T-helper 2 cell (primary cell): ENCODE data around the gene MYO5B.

Source experiments
- DNase-seq, 5 experiments: peaks; one replicate each; pipeline versions ENCODE4 v3.0.0 to v3.0.0-alpha.2; 2012 to 2022

MYO5B gene

DNA sequence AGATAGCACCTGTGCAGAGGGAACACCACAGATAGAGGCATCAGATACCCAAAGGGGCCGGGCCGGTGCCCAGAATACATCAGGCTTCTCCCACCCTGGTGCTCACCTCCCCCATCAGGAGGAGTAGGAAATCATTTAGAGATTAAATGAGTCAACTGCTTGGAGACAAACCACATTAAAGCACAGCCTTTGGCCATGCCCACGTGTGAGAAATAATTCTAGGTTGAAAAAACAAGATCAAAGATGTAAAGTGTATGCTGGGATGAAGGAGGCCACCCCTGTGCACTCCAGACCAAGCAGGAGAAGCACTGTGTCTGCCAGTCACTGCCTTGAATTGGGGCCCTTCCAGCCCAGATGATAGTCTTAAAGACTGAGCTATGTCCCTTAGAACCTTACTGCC lies 228.9 kb downstream of the MYO5B start:
- no peak for DNase-seq

DNA sequence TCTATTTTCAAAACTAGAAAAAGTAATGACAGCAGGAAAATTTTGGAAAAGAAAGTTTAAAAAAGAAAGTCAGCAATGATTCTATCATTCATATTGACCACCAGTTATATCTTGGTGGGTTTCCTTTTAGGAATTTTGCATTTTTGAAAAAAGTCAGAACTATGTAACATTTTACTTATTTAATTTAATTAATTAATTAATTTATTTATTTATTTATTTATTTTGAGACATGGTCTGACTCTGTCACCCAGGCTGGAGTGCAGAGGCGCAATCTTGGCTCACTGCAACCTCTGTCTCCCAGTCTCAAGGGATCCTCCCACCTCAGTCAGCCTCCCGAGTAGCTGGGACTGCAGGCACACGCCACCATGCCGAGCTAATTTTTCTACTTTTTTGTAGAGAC lies 231.7 kb downstream of the MYO5B start:
- DNase-seq, result no peak

DNA sequence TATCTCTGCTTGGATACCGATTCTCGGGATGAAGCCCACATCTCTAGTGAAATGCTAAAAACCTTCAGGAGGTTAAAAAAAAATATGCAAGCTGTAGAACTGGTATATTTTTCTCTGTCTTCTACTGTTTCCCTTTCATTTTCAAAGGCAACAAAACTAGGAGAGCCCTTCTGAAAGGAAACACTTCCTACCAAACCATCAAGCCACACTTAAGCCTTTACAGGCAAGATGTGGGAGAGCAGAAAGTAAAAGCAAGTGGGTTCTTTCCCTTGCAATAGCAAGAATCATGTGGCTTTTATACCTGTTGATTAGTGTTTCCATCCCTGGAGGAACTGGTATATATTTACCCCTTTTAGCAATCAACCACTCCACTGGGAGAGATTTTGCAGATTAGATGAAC lies 233.7 kb downstream of the MYO5B start:
- no peak for DNase-seq

DNA sequence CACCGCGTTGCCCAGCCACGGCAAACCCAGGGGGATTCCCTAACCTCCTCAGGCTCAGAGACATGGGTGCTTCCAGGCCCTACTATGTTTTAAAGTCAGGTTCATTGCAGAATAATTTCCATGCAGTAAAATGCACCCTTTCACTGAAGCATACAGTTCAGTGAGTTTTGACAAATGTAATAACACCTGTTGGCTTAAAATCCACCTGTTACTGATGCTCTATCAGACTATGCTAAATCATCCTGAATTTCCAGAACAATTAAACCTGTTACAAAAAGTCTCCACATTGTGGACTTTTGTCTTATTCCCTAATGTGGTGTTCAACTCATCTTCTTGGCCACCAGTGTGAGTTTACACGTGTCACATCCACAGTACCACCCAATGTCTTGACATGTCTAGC lies 234.6 kb downstream of the MYO5B start:
- DNase-seq, result no peak

DNA sequence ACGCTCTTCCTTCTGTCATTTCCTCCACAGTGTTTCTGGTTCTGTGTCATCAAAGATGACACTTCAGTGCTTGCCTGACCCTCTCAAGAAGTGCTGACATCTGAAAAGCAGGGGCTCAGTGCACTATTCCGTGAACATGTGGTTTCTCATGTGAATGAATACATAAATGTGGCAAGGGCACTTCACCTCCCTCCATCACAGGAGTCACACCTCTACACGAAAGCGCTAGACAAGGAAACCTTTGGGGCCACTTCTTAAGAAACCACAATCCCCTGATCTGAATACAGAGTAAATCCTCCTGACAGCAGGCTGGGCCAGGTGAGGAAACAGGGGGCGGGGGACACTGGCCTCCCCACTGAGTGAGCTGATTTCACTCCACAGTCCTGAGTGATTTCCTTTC lies 235.8 kb downstream of the MYO5B start:
- DNase-seq, result peak in 2 of 5 experiments; percentile 21 to 63

DNA sequence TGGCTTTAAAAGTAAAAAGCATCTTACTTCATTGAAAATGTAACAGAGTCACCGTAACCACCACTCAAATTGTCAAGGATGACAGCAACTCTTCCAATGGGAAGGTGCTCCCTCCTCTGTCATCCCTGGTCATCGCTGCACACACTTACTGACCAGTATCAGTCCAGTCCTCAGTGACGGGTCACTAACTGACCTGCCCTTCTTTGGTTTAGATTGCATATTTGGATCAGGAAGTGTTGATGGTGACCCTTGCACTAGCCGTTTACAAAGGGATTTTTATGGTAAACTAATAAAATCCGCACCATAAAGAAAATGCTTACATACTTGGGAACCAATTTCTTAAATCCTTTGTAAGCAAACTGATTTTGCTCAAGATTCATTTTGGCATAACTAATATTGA lies 239.7 kb downstream of the MYO5B start:
- DNase-seq, result no peak

DNA sequence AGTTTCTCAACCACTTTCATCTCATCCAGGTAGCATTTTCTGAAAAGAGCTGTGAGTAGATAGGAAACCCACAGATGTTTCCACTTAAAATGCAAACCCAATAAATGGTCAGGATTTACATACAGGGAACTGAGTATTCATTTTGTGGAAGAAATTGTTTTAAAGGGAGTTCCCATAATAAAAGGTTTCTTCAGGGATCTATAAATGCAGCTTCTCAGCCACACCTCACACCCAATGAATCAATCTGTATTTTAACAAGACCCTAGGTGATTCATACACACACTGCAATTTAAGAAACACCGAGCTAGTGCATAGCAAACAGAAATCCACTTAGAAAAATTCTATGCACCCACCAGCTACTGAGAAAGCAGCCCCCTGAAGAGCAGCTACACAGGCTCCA lies 241.6 kb downstream of the MYO5B start:
- DNase-seq, result no peak

DNA sequence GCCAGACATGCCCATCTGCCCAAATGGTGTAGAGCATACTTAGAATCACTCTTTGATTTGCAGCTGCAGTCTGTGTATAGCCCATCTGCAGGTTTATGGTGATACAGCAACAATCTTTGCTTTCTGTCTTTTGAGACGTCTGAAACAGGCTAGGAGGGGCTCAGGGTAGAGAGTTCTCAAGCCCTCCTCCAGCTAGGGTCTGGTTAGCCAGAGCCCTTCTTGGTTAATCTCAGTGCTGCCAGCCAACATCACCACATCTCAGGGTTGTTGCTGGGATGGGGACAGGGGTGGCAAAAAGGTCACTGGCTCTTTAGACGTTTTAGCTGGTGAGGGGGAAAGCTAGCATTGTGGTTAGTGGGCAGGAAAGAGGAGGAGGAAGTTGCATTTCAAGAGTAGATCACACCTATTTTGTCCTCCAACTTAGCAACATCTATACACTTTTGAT lies 245.0 kb downstream of the MYO5B start:
- peak in 2 of 5 experiments; percentile 26 to 43 for DNase-seq

DNA sequence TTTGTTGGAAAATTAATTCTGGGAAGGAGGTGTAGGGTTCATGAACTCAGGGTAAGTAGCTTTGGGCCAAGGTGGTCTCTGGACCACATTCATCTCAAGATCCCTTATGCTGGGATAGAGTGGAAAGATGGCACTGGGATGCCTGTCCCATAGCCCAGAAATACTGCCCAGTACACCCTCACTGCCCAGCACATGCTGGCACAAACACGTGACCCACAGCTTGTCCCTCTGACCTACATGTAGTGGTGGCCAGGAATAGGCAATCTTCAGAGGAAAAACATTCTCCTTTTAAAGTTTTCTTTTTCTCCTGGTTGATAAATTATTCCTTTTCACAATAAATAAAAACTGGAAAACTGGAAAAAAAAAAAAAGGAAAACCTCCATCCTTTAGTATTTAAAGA lies 246.0 kb downstream of the MYO5B start:
- no peak for DNase-seq

DNA sequence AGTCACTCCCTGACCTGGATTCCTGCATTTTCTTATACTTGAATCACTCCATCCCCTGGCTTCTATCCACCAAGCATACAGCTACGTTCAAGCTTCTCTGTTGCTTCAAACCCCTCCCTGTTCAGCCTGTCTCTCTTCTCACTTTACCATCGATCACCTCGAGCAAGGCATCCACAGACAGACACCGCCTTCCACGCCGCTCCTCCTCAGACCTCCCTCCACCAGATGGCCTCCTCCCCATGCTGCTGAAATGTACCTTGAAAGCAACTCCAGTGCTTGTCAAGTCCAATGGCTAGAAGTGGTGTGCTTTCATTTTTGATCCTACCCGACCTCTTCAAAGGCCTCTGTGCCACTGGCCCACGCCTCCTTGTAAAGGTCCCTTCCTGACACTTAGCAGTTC lies 250.3 kb downstream of the MYO5B start:
- DNase-seq, result no peak

DNA sequence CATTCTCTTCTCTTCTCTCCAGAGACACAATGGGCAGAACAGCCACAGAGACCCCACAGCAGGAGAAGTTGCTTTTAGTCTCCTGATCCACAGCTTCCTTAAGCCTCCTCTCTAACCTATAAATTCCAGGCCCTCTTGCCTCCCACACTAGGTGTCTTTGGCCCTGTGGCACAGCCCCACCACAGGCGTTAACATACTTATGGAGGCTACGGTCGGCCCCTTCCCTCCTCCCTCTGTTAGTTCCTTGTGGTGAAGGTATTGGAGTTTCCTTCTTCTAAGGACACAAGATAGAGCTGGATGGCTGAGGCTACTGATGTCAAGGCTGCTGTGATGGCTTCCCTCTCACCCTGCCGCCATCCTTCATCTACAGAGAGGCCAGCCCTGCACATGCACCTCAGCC lies 258.1 kb downstream of the MYO5B start:
- DNase-seq, result no peak

DNA sequence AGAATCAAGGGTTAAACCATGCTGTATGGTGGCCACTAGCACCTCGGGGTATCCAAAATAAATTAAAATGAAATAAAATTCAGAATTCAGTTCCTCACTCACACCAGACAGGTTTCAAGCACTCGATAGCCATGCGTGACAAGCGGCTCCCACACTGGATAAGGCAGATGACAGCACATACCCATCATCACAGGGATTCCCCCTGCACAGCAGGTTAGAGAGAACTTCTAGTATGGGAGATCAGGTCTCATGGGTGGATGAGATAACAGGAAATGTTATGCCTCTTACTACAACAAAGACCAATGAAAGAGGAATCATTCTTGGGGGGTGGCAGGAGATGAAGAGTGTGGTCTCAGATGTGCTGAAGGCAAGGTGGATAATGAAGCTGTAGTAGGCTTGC lies 259.7 kb downstream of the MYO5B start:
- DNase-seq, result no peak

DNA sequence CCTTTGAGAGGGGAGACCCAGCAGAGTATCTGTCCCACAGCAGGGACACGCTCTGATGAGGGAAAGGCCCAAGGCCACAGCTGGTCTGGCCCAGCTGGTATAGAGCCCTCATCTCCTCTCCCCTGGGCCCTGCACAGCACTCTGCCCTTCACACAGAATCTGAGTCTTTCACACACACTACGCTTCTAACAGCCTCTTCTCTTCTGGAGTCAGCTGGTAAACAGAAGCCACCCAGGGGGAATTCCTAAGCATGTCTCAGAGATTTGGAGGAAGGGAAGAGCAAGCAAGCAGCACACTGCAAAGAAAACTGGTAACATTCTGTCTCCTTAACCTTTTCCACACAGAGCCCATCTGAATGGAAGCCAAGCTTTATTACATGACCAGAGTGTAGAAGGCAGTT lies 260.5 kb downstream of the MYO5B start:
- no peak for DNase-seq

DNA sequence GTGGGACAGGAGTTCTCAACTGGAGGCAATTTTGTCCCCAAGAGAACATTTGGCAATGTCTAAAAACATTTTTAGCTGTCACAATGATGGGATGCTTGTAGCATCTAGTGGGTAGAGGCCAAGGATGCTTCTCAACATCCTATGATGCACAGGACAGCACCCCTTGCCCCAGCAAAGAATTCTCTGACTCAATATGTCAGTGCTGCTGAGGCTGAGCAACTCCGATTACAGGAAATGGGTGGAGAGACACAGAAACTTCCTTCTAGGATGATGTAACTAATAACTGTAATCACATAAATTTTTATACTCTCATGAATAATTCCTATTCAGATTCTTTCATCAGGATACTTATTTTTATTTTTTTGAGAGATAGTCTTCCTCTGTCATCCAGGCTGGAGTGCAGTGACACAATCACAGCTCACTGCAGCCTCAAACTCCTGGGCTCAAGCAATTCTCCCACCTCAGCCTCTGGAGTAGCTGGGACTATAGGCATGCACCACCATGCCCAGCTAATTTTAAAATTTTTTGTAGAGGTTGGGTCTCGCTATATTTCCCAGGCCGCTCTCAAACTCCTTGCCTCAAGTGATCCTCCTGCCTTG lies 261.3 kb downstream of the MYO5B start:
- DNase-seq, result no peak

DNA sequence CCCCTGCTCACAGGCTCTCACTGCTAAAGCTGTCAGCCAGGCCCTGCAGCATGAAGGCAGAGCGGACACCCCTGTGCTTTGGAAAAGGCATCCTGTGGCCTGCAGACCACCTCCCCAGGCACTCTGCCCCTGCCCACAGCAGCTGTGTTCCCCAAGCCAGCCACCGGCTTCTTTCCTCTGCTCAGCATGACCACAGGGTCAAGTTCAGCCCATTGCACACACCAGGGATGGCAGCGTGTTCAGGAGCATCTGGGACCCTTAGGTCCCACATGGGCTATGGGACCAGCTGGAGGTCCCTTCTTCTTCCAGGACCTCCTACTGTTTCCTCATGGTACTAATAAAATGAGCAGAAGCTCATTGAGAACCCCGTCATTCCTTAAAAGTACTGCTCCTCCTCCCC lies 263.2 kb downstream of the MYO5B start:
- no peak for DNase-seq

DNA sequence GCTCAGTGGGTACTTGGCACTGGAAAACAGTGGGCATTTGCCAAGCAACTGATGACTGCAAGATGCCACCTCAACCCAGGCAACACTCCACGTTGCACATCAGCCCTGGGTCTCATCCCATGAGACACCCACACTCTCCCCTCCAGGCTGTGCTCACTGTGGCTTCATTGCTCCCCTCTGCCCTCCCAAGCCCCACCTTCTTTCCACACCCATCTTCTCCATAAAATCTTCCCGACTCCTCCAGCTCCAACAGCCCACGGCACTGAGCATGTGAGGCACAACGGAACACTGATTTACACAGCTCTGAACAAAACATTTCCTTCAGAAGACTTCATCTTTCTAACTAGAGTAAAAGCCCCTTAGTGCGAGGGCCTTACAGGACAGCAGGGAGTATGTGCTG lies 263.8 kb downstream of the MYO5B start:
- no peak for DNase-seq

DNA sequence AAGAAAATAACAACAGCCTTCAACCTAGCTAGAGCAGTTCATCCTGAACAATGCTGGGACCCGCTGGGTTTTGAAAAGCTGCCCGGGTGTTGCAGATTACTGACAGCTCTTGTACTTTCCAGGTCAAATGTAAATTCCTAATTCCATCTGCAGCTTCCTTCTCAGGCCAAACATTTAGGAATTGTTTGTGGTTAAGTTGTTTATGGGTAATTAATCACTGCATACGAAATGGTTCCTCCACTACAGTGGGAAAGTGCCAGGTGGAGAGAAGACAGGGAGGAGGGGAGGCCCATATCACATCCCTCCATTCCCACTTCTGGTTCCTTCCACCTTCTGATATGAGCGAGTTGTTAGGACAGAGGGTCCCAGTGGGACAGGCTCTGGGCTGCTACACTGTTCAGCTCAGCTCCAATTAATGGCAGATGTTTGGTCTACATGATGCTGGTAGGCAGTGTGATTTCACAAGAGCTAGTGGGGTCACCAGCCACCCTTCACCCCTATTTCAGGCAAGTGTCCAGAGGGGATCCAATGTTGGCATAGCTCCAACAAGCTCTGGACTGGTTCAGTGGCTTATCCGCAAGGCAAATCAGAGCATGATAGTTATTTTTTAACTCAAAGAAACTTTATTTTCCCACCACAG lies 268.7 kb downstream of the MYO5B start:
- DNase-seq, result no peak

DNA sequence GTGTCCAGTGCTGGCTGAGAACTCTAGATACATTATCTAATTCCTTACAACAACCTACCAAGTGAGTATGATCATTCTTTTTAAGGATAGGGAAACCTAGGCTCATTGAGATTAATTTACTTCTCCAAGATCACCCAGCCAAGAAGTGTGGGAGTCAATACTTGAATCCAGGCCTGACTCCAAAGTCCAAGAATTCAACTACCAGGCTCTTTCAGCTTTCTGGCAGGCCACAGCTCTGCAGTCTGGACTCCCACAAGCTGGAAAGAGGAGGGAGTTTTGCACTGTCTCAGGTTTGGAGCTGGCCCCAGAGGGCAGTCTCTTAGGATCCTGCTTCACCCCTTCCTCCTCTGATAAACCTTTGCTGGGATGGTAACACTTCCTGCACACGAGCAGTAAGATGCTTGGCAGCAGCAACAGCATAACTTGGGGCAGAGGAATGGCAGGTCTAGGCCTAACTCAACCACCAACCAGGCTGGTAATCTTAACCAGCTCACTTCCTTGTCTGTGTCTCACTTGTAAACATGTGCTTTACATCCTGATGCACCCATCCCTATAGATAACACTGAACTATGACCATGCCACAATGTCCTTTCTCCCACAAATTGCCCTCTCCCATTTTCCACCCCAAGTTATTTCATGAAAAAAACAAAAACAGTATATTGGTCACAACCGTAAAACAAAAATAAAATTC lies 270.5 kb downstream of the MYO5B start:
- DNase-seq, result no peak

DNA sequence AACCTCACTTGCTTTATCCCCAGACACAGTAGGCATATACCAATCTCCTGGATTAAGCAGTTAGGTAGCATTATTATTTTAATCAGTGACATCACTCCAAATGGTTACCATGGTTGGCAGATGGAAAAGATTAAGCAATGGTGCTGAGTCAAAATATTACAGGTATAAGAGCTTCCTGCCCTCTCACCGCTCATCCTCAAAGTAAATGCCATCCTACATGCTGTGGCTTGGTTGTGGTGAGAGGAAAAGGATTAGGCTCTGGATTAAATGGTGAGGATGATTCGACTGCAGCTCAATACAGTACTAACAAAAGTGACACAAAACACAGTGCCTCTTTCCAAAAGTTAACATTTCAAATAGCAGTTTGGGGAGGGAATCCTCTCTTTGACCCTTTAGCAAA lies 272.7 kb downstream of the MYO5B start:
- DNase-seq, result no peak

DNA sequence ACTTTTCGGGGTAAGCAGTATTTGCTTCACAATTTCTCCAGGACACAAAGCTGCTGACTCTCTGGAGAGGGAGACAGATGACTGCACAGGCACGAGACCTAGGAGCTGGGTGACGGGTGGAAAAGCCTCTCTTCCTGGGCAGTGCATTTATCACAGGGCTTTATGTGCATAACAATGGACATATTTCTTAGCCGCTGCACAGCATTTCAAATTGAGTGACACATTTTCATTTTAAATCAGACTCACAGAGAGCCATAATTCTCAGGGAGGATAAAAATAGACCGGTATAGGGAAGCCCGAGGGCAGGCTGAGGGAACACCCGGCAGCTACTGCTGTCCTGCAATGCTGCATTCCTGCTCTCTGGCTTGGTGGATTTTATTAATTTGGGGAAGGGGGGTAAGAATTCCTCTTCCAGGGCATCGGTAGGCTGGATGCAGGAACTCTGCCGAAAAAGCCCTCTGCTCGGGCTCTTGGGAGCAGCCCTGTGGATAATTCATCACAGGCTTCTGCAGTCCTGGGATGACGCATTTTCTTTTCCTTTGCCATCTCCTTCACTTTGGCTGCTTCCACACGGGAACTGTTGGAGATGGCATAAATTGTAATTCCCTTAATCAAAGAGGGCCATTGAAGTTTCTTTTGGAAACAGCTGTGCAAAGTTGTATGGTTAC lies 273.5 kb downstream of the MYO5B start:
- no peak for DNase-seq

DNA sequence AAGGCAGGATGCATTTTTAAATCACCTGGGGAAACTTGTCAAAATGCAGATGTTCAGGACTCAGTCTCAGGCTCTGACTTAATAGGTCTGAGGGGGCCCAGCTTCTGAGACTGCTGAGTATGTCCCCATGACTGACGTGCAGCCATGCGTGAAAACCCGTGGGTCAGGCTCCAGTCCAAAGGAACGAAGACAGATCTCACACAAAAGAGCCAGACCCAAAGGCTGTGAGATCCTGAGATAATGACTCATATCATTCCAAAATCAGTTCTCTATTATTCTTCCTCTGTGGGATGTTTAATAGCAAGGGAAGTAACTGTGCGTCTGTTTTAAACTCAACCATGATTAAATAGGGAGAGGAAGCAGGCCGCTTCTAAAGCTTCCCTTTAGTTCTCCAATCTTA lies 274.2 kb downstream of the MYO5B start:
- no peak for DNase-seq

DNA sequence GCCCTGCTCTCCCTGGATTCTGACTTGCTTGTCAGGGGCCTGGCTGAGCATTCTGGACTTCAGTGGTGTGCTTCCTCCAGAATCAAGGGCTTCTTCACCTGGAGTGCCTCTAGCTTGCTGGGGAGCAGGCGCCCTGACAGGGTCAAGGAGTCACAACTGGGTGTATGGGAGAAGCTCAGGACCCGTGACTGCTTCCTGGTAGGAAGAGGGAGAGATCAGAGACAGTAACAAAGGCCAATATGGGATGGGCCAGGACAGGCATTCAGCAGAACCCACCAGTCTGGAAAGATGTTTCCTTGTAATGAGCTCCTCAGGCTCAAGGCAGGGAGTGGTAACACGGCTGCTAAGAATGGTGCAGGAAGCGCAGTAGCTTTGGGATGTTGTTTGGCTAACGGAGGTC lies 277.2 kb downstream of the MYO5B start:
- DNase-seq, result no peak

DNA sequence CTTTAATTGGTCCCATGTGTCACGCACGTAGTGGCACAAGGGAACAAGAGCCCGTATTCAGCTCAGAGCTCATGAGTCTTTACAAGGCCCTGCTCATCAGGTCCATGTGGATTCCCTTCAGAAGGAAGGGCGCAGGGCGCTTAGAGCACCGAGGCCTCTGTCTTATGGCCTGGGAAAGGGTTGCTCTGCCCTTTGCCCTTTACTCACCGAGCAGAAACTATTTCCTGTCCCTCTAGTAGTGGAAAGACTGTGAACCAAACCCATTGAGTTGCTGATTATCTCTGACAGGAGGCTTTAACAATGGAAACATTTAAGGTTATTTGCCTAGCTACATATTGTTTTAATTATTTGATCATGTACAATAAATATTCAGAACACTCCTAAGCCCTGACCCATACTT lies 279.6 kb downstream of the MYO5B start:
- no peak for DNase-seq

DNA sequence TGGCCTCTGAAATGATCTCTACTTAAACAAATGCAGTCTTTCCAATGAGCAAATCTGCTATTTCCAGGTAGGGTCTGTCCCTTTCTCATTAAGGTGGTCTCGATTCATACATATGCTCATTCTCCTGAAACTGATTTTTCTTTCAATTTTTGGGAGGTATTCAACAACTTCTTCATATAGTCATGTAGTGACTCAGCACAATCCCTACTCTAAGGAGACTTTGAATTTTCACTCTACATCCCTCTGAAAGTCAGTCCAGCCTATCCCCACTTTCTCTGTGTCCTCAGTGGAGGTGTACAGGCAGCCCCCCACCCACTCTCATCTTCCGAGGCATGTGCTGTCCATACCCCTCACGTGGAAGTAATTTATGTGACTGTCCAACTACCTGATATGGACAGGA lies 281.7 kb downstream of the MYO5B start:
- DNase-seq, result no peak
